ENCODE measurements around the gene MED13.

Gene MED13

GRCh38 chr17:62110923-62111484, 45.9 kb upstream of the MED13 start:
- Histone ChIP-seq H3K4me3 (IDR thresholded peaks at IDR 0.05; ENCODE audit: insufficient read depth, low read depth, low read length) (no peak overlapping the region), H3K36me3 (ENCODE audit: insufficient read depth) (no peaks in the 10 kb centered on the region), H3K9ac (no peak overlapping the region), H4K20me1 (ENCODE audit: insufficient read depth) (no peaks in the 10 kb centered on the region), H2AFZ (ENCODE audit: low read depth) (no peak overlapping the region), H3K4me1 (ENCODE audit: low read depth, poor library complexity, severe bottlenecking) (peaks cover 12% of the 10 kb centered on the region), H3K79me2 (ENCODE audit: insufficient read depth, low read depth) (no peaks in the 10 kb centered on the region), H3K27me3 (ENCODE audit: insufficient read depth, low read depth) (no peaks in the 10 kb centered on the region), H3K4me2 (no peak overlapping the region), H3K27ac (no peak overlapping the region)
- no peak for TF ChIP-seq CTCF (conservative IDR thresholded peaks at IDR 0.05; ENCODE audit: low read depth, low read length)

- H3K79me2 ChIP-seq (ENCODE audit: insufficient read depth, low read depth), result no peaks in the 10 kb centered on the region
- H3K4me3 ChIP-seq (IDR thresholded peaks at IDR 0.05; ENCODE audit: insufficient read depth, low read depth, low read length), result no peak overlapping the region
- H3K36me3 ChIP-seq (ENCODE audit: insufficient read depth), result no peaks in the 10 kb centered on the region
- no peak for TF ChIP-seq CTCF (conservative IDR thresholded peaks at IDR 0.05; ENCODE audit: low read depth, low read length)
- peaks cover 12% of the 10 kb centered on the region for H3K4me1 ChIP-seq (ENCODE audit: low read depth, poor library complexity, severe bottlenecking)
- no peak overlapping the region for H3K4me2 ChIP-seq
- H2AFZ ChIP-seq (ENCODE audit: low read depth), result no peak overlapping the region
- H4K20me1 ChIP-seq (ENCODE audit: insufficient read depth), result no peaks in the 10 kb centered on the region
- H3K27me3 ChIP-seq (ENCODE audit: insufficient read depth, low read depth), result no peaks in the 10 kb centered on the region
- H3K27ac ChIP-seq, result no peak overlapping the region
- no peak overlapping the region for H3K9ac ChIP-seq
Observed at GRCh38 chr17:62109924-62110323, 44.8 kb upstream of the MED13 start.

- Histone ChIP-seq H3K4me2 (no peak overlapping the region), H4K20me1 (ENCODE audit: insufficient read depth) (no peaks in the 10 kb centered on the region), H3K4me3 (IDR thresholded peaks at IDR 0.05; ENCODE audit: insufficient read depth, low read depth, low read length) (no peak overlapping the region), H3K27ac (no peak overlapping the region), H3K27me3 (ENCODE audit: insufficient read depth, low read depth) (no peaks in the 10 kb centered on the region), H3K9ac (no peak overlapping the region), H3K79me2 (ENCODE audit: insufficient read depth, low read depth) (no peaks in the 10 kb centered on the region), H2AFZ (ENCODE audit: low read depth) (no peak overlapping the region), H3K36me3 (ENCODE audit: insufficient read depth) (no peaks in the 10 kb centered on the region), H3K4me1 (ENCODE audit: low read depth, poor library complexity, severe bottlenecking) (peaks cover 12% of the 10 kb centered on the region)
- peak; percentile 75 for TF ChIP-seq CTCF (conservative IDR thresholded peaks at IDR 0.05; ENCODE audit: low read depth, low read length)
Observed at GRCh38 chr17:62109378-62109902, 44.4 kb upstream of the MED13 start.

- Histone ChIP-seq H3K27me3 (ENCODE audit: insufficient read depth, low read depth) (no peaks in the 10 kb centered on the region), H3K36me3 (ENCODE audit: insufficient read depth) (no peaks in the 10 kb centered on the region), H3K9ac (no peak overlapping the region), H3K79me2 (ENCODE audit: insufficient read depth, low read depth) (no peaks in the 10 kb centered on the region), H4K20me1 (ENCODE audit: insufficient read depth) (no peaks in the 10 kb centered on the region), H3K4me2 (no peak overlapping the region), H3K27ac (no peak overlapping the region), H3K4me1 (ENCODE audit: low read depth, poor library complexity, severe bottlenecking) (no peaks in the 10 kb centered on the region), H2AFZ (ENCODE audit: low read depth) (no peak overlapping the region), H3K4me3 (IDR thresholded peaks at IDR 0.05; ENCODE audit: insufficient read depth, low read depth, low read length) (no peak overlapping the region)
- TF ChIP-seq CTCF (conservative IDR thresholded peaks at IDR 0.05; ENCODE audit: low read depth, low read length), result no peak
Observed at GRCh38 chr17:62105861-62106260, 40.8 kb upstream of the MED13 start.

Measured in KMS-11 (cell line).